GM12878 (cell line): Measurements from ENCODE around the gene ITGB5. TPM values are rescaled to one million over a fixed set of nuclear protein-coding genes. Genes with fewer than 3 reads are reported as not detected.

Experiments used
- ATAC-seq: fragments of 200-7000 bp; cut with Tn5 transposase; 3 replicates; pipeline ENCODE4 v1.9.1; 2020; ENCODE audit warnings: mild to moderate bottlenecking, moderate library complexity
- BruUV-seq: library from RNA; stranded (reverse); fragments of 400-500 nt; replicated peaks from 2 replicates; lab custom pipeline; 2021; lab: Mats Ljungman, UMichigan
- CTCF ChIA-PET: fragments of 300-600 bp; sonication (Branson Sonifier 250); formaldehyde crosslinking; extraction: SDS; loops from one replicate; lab custom pipeline; 2021; ENCODE audit warnings: inconsistent platforms; lab: Yijun Ruan, JAX
- POLR2A ChIA-PET: fragments of 350-600 bp; formaldehyde crosslinking; extraction: SDS; loops from one replicate; lab custom pipeline; 2021; ENCODE audit warnings: inconsistent platforms; lab: Charles Lee
- RAD21 ChIA-PET: fragments of 300-600 bp; sonication (Branson Sonifier 250); formaldehyde crosslinking; loops from one replicate; lab custom pipeline; 2023; ENCODE audit warnings: antibody characterized with exemption; ENCODE audit not compliant: unreplicated experiment; lab: Charles Lee
- SMC1A ChIA-PET: fragments of 300-600 bp; sonication (Branson Sonifier 250); formaldehyde crosslinking; loops from one replicate; lab custom pipeline; 2023; ENCODE audit not compliant: unreplicated experiment, uncharacterized antibody; lab: Charles Lee
- DNase-seq: peaks from one replicate; pipeline ENCODE4 v3.0.0-alpha.2; 2011; ENCODE audit warnings: low read depth, low spot score
- FAIRE-seq: peaks from 3 replicates; lab custom pipeline; 2011; peaks lifted over from hg19 to GRCh38; lab: Jason Lieb, UNC
- H2AFZ ChIP-seq: 2 replicates; pipeline ENCODE4 v1.6.0; 2011; ENCODE audit warnings: low read depth, low read length, control low read depth; ENCODE audit not compliant: control insufficient read depth
- H3K27ac ChIP-seq: 2 replicates; pipeline ENCODE4 v1.5.1; 2011; ENCODE audit warnings: control low read depth; ENCODE audit not compliant: control insufficient read depth, insufficient read depth
- H3K27me3 ChIP-seq, 2 experiments: replicated peaks in 1 of 2; 2 replicates each; pipeline versions ENCODE4 v1.6.0 to v1.6.1; 2011; ENCODE audit warnings: low read length in 1 of 2; ENCODE audit not compliant: control insufficient read depth in 2 of 2, insufficient read depth in 2 of 2
- H3K36me3 ChIP-seq, 2 experiments: 2 replicates each; pipeline ENCODE4 v1.5.1; 2011; ENCODE audit warnings: low read length in 1 of 2; ENCODE audit not compliant: control insufficient read depth in 2 of 2, insufficient read depth in 2 of 2
- H3K4me1 ChIP-seq: 2 replicates; pipeline ENCODE4 v1.6.1; 2011; ENCODE audit warnings: mild to moderate bottlenecking, low read length, moderate library complexity, mixed read lengths; ENCODE audit not compliant: control insufficient read depth, insufficient read depth
- H3K4me2 ChIP-seq: 2 replicates; pipeline ENCODE4 v1.6.0; 2011; ENCODE audit warnings: control low read depth; ENCODE audit not compliant: control insufficient read depth, insufficient read depth
- H3K4me3 ChIP-seq: fragments of 200-600 bp; sonication (generic); 2 replicates; pipeline ENCODE4 v1.5.1; 2016
- H3K79me2 ChIP-seq: 2 replicates; pipeline ENCODE4 v1.6.0; 2011; ENCODE audit warnings: low read length; ENCODE audit not compliant: control insufficient read depth, insufficient read depth
- H3K9ac ChIP-seq: 2 replicates; pipeline ENCODE4 v1.8.0; 2011; ENCODE audit warnings: low read length, control low read depth, mixed read lengths; ENCODE audit not compliant: control insufficient read depth, insufficient read depth
- H3K9me3 ChIP-seq: replicated peaks from 3 replicates; pipeline ENCODE4 v1.5.1; 2011; ENCODE audit warnings: mild to moderate bottlenecking, low read length; ENCODE audit not compliant: control insufficient read depth, insufficient read depth
- H4K20me1 ChIP-seq: 2 replicates; pipeline ENCODE4 v1.6.0; 2011; ENCODE audit not compliant: control insufficient read depth, insufficient read depth
- IRF4 ChIP-seq: IDR thresholded peaks from 2 replicates; pipeline ENCODE4 v1.6.1; 2011; ENCODE audit warnings: low read depth, low read length
- NFYA ChIP-seq: IDR thresholded peaks from 2 replicates; pipeline ENCODE4 v1.6.1; 2011; ENCODE audit warnings: low read depth, mild to moderate bottlenecking, low read length, improper control_type of control experiment, borderline replicate concordance
- RAD21 ChIP-seq: IDR thresholded peaks from 2 replicates; pipeline ENCODE4 v1.6.1; 2011; ENCODE audit warnings: mild to moderate bottlenecking, low read depth, low read length, moderate library complexity; ENCODE audit not compliant: insufficient read depth
- SPI1 ChIP-seq: IDR thresholded peaks from 2 replicates; pipeline ENCODE4 v1.6.1; 2011; ENCODE audit warnings: low read depth, mild to moderate bottlenecking, low read length, moderate library complexity, borderline replicate concordance; ENCODE audit not compliant: insufficient read depth
- in situ Hi-C: fragments of 300-500 bp; cut with MboI; formaldehyde crosslinking; loops from 9 replicates; pipeline ENCODE4 v1.14.3; 2018; ENCODE audit warnings: mixed read lengths
- intact Hi-C: fragments of 100-400 bp; cut with micrococcal nuclease; formaldehyde crosslinking; loops from one replicate; pipeline ENCODE4 v1.14.2; 2022; ENCODE audit not compliant: unreplicated experiment
- polyA plus RNA-seq, 11 experiments: library from polyadenylated mRNA; depleted of rRNA in 4 of 11; unstranded in 6 of 11; stranded (reverse) in 5 of 11; fragments of >200 nt; fragmentation: Nextera tagmentation in 4 of 11; fragmentation: Illumina TruSeq in 1 of 11; extraction: Ambion mirVana in 4 of 11; extraction: Trizol in 1 of 11; gene quantifications; 1 replicate in 1 of 11; 2 replicates in 10 of 11; pipeline versions ENCODE4 v1.2.1 to v1.2.3, GENCODE V29; 2011 to 2016; ENCODE audit warnings: inconsistent platforms in 2 of 11, missing spikeins in 2 of 11, low read depth in 1 of 11
- total RNA-seq, 4 experiments: library from RNA; depleted of rRNA in 3 of 4; stranded (reverse); fragments of >200 nt in 3 of 4; fragmentation: Illumina TruSeq in 1 of 4; extraction: Trizol in 1 of 4; gene quantifications; 2 replicates each; pipeline versions ENCODE4 v1.2.1 to v1.2.3, GENCODE V29; 2013 to 2021
- TF ChIP-seq, protein P1 (sequence below): fragments of 450-650 bp; IDR thresholded peaks from 2 replicates; pipeline ENCODE4 v1.6.1; 2014; ENCODE audit warnings: mild to moderate bottlenecking

Gene ITGB5
- total and polyA plus RNA-seq, 10 of the 15 experiments (the other 5 are each of a cell fraction or from before 2014, with no cell fraction given) = 0.05 to 10.0 (median 0.83) TPM; not detected in 2

GRCh38 chr3:124935264-124935663, 48.1 kb upstream of the ITGB5 start:
- Histone ChIP-seq H3K9me3 (no peaks in the 10 kb centered on the region; the same call in 2 of the 3 replicates), H2AFZ (no peak overlapping the region), H4K20me1 (no peaks in the 10 kb centered on the region), H3K27ac (no peak overlapping the region), H3K4me2 (no peak overlapping the region), H3K36me3 (no peaks in the 10 kb centered on the region), H3K27me3 (no peaks in the 10 kb centered on the region; a peak in 1 of 4 replicates), H3K79me2 (no peaks in the 10 kb centered on the region), H3K4me1 (no peaks in the 10 kb centered on the region), H3K9ac (no peak overlapping the region), H3K4me3 (no peak overlapping the region)
- intact Hi-C loops (no loop called here), in situ Hi-C loops (no loop called here)
- SMC1A ChIA-PET = interaction anchor here (0.5 to 4.5 kb wide), 28 partner anchors 8 to 657 kb away, joined by 3 to 26 read pairs (median 6); no protein-coding TSS in a partner anchor
- POLR2A ChIA-PET = interaction anchor here (0.6 to 2.4 kb wide), 11 partner anchors 11 to 660 kb away, joined by 3 to 9 read pairs (median 3); partner anchors contain the start of gene OSBPL11
- no TSS peak for BruUV-seq
- ATAC-seq = peak; percentile 89
- TF ChIP-seq SPI1 (peak; percentile 91), NFYA (no peak), RAD21 (no peak), IRF4 (peak; percentile 24; the same call in 1 of the 2 replicates)
- TF ChIP-seq, protein P1, sequence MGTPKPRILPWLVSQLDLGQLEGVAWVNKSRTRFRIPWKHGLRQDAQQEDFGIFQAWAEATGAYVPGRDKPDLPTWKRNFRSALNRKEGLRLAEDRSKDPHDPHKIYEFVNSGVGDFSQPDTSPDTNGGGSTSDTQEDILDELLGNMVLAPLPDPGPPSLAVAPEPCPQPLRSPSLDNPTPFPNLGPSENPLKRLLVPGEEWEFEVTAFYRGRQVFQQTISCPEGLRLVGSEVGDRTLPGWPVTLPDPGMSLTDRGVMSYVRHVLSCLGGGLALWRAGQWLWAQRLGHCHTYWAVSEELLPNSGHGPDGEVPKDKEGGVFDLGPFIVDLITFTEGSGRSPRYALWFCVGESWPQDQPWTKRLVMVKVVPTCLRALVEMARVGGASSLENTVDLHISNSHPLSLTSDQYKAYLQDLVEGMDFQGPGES = no peak
- RAD21 ChIA-PET = interaction anchor here (0.7 to 5.4 kb wide), 15 partner anchors 8 to 650 kb away, joined by 3 to 39 read pairs (median 6); no protein-coding TSS in a partner anchor
- CTCF ChIA-PET = interaction anchor here (0.7 to 4.9 kb wide), 17 partner anchors 8 to 651 kb away, joined by 3 to 40 read pairs (median 5); no protein-coding TSS in a partner anchor
- FAIRE-seq = no peak
- DNase-seq = no peak
